ENCODE data around the gene MAP3K10. TPM values are rescaled to one million over a fixed set of nuclear protein-coding genes. Genes with fewer than 3 reads are reported as not detected.
A peak's percentile ranks its signal among the peaks of the same experiment; 100 is the strongest.

Gene MAP3K10
- total and polyA plus RNA-seq, 2 donors (not counting 1 experiment from before 2014, with no cell fraction given): 22.5 to 41.6 TPM

- no peak overlapping the region for H3K27ac ChIP-seq (ENCODE audit: low read length in 2 of 2)
- no peak overlapping the region for H3K9ac ChIP-seq (ENCODE audit: low read length)
- no peaks in the 10 kb centered on the region for H3K36me3 ChIP-seq (replicated peaks in 1 of 2; ENCODE audit: control extremely low read depth in 1 of 2, control insufficient read depth in 1 of 2, extremely low read depth in 1 of 2, insufficient read depth in 2 of 2, low read length in 1 of 2)
- ChIA-PET POLR2A (no interaction called here), CTCF (interaction anchor here (1.3 kb wide), 1 partner anchor 44 kb away, joined by 5 read pairs; no protein-coding TSS in a partner anchor)
- DNase-seq (no peak), ATAC-seq (ENCODE audit: low read depth) (no peak)
- TF ChIP-seq CTCF (IDR thresholded peaks at IDR 0.05) (no peak), EZH2 (IDR thresholded peaks at IDR 0.05; ENCODE audit: borderline replicate concordance, insufficient read depth, low read depth, low read length, poor library complexity, severe bottlenecking) (no peak)
- H3K4me2 ChIP-seq (replicated peaks; ENCODE audit: low read depth, low read length, poor library complexity, severe bottlenecking): no peak overlapping the region
- Mint-ChIP-seq H3K27ac (no peak overlapping the region), H3K4me3 (no peak overlapping the region), H3K4me1 (no peaks in the 10 kb centered on the region), H3K27me3 (peaks cover 13% of the 10 kb centered on the region), H3K9me3 (ENCODE audit: insufficient read depth) (no peaks in the 10 kb centered on the region)
- intact Hi-C loops (cut with micrococcal nuclease): no loop called here
- no peaks in the 10 kb centered on the region for H4K20me1 ChIP-seq (ENCODE audit: control insufficient read depth, insufficient read depth, low read length, poor library complexity, severe bottlenecking)
- H3K4me3 ChIP-seq (ENCODE audit: control extremely low read depth in 1 of 5, extremely low read depth in 1 of 5, insufficient read depth in 1 of 5, low read depth in 2 of 5, low read length in 4 of 5): no peak overlapping the region
- no peaks in the 10 kb centered on the region for H3K9me3 ChIP-seq (ENCODE audit: control extremely low read depth in 1 of 3, control insufficient read depth in 2 of 3, insufficient read depth in 1 of 3, low read length in 2 of 3)
- H3K27me3 ChIP-seq (replicated peaks in 1 of 4; ENCODE audit: control extremely low read depth in 1 of 4, control insufficient read depth in 3 of 4, insufficient read depth in 4 of 4, low read length in 3 of 4): peaks cover 0 to 5% (median 0%) of the 10 kb centered on the region in 4 experiments
- 100% methylated on average over 1 of the region's 1 CpG for WGBS (ENCODE audit: insufficient coverage)
- no peaks in the 10 kb centered on the region for H3K79me2 ChIP-seq (ENCODE audit: control insufficient read depth, insufficient read depth, low read length)
- no peak overlapping the region for H2AFZ ChIP-seq (ENCODE audit: insufficient read depth, low read depth, low read length, poor library complexity, severe bottlenecking)
- no peaks in the 10 kb centered on the region for H3K4me1 ChIP-seq (ENCODE audit: control insufficient read depth in 2 of 2, insufficient read depth in 2 of 2, low read length in 2 of 2)
Observed at GRCh38 chr19:40184273-40184672, 7.0 kb upstream of the MAP3K10 start.

DNA sequence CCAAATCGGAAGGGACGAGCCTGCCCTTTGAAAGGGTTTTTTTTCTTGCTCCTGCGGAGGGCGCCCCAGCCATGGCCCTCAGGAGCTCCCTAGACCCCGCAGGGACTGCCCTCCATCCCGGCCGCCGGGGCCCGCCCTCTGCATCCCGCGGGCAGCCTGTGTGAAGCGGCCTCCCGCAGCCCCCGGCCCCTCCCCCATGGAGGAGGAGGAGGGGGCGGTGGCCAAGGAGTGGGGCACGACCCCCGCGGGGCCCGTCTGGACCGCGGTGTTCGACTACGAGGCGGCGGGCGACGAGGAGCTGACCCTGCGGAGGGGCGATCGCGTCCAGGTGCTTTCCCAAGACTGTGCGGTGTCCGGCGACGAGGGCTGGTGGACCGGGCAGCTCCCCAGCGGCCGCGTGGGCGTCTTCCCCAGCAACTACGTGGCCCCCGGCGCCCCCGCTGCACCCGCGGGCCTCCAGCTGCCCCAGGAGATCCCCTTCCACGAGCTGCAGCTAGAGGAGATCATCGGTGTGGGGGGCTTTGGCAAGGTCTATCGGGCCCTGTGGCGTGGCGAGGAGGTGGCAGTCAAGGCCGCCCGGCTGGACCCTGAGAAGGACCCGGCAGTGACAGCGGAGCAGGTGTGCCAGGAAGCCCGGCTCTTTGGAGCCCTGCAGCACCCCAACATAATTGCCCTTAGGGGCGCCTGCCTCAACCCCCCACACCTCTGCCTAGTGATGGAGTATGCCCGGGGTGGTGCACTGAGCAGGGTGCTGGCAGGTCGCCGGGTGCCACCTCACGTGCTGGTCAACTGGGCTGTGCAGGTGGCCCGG lies 815 bp downstream of the MAP3K10 start:
- CTCF ChIA-PET: interaction anchor here (1.1 kb wide), 1 partner anchor 52 kb away, joined by 3 read pairs; no protein-coding TSS in a partner anchor
- DNase-seq (no peak), ATAC-seq (ENCODE audit: low read depth) (no peak)
- H3K9me3 ChIP-seq (ENCODE audit: control extremely low read depth in 1 of 3, control insufficient read depth in 2 of 3, insufficient read depth in 1 of 3, low read length in 2 of 3): no peaks in the 10 kb centered on the region
- peaks cover 31% of the 10 kb centered on the region for H3K4me1 Mint-ChIP-seq
- intact Hi-C loops (cut with micrococcal nuclease): loop anchor here (1.0 to 2.0 kb wide), 7 partner anchors 30 to 368 kb away; partner anchors contain the start of genes AKT2, C19orf47, PLD3 and ZNF546
- peak overlapping the region; percentile 70 for H3K9ac ChIP-seq (ENCODE audit: low read length)
- 20% methylated on average over 61 of the region's 62 CpGs for WGBS (ENCODE audit: insufficient coverage)
- no peaks in the 10 kb centered on the region for H3K9me3 Mint-ChIP-seq (ENCODE audit: insufficient read depth)
- no peak overlapping the region for H3K27ac ChIP-seq (ENCODE audit: low read length in 2 of 2)
- TF ChIP-seq CTCF (IDR thresholded peaks at IDR 0.05): no peak
- TF ChIP-seq EZH2 (IDR thresholded peaks at IDR 0.05; ENCODE audit: borderline replicate concordance, insufficient read depth, low read depth, low read length, poor library complexity, severe bottlenecking): no peak
- H3K36me3 ChIP-seq (replicated peaks in 1 of 2; ENCODE audit: control extremely low read depth in 1 of 2, control insufficient read depth in 1 of 2, extremely low read depth in 1 of 2, insufficient read depth in 2 of 2, low read length in 1 of 2): peaks cover 0 to 3% of the 10 kb centered on the region in 2 experiments
- peak overlapping the region; percentile 99 for H3K4me2 ChIP-seq (replicated peaks; ENCODE audit: low read depth, low read length, poor library complexity, severe bottlenecking)
- H2AFZ ChIP-seq (ENCODE audit: insufficient read depth, low read depth, low read length, poor library complexity, severe bottlenecking): peak overlapping the region; percentile 100
- H3K4me3 Mint-ChIP-seq: peak overlapping the region; percentile 76
- no peaks in the 10 kb centered on the region for H4K20me1 ChIP-seq (ENCODE audit: control insufficient read depth, insufficient read depth, low read length, poor library complexity, severe bottlenecking)
- peak overlapping the region; percentile 50 for H3K27ac Mint-ChIP-seq
- peaks cover 8% of the 10 kb centered on the region for H3K79me2 ChIP-seq (ENCODE audit: control insufficient read depth, insufficient read depth, low read length)
- H3K27me3 ChIP-seq (replicated peaks in 1 of 4; ENCODE audit: control extremely low read depth in 1 of 4, control insufficient read depth in 3 of 4, insufficient read depth in 4 of 4, low read length in 3 of 4): no peaks in the 10 kb centered on the region
- no peaks in the 10 kb centered on the region for H3K27me3 Mint-ChIP-seq
- peaks cover 10 to 25% of the 10 kb centered on the region in 2 donors for H3K4me1 ChIP-seq (ENCODE audit: control insufficient read depth in 2 of 2, insufficient read depth in 2 of 2, low read length in 2 of 2)
- peak overlapping the region in 4 of 5 experiments; percentile 43 to 100 (median 99) for H3K4me3 ChIP-seq (ENCODE audit: control extremely low read depth in 1 of 5, extremely low read depth in 1 of 5, insufficient read depth in 1 of 5, low read depth in 2 of 5, low read length in 4 of 5)
- POLR2A ChIA-PET: no interaction called here
